ENCODE measurements around the gene RANBP9. TPM values are rescaled to one million over a fixed set of nuclear protein-coding genes. Genes with fewer than 3 reads are reported as not detected.

Gene RANBP9
- total RNA-seq, 2 experiments from 2014 or later, result 53.3 to 56.2 TPM

- H3K9me3 Mint-ChIP-seq, result no peaks in the 10 kb centered on the region
- no peak for TF ChIP-seq CTCF (IDR thresholded peaks at IDR 0.05)
- no peak for ATAC-seq
- ChIA-PET POLR2A (no interaction called here), CTCF (interaction anchor here (0.9 kb wide), 1 partner anchor 14 kb away, joined by 5 read pairs; no protein-coding TSS in a partner anchor)
- intact Hi-C loops (cut with micrococcal nuclease), result no loop called here
- peaks cover 49% of the 10 kb centered on the region for H3K36me3 Mint-ChIP-seq (ENCODE audit: low read depth)
- H3K4me3 Mint-ChIP-seq, result no peak overlapping the region
- peaks cover 44% of the 10 kb centered on the region for H3K4me1 Mint-ChIP-seq (ENCODE audit: low read depth)
- peak overlapping the region; percentile 46 for H3K27ac Mint-ChIP-seq
- H3K27me3 Mint-ChIP-seq, result no peaks in the 10 kb centered on the region
- DNase-seq, result no peak
Observed at GRCh38 chr6:13638626-13639025, 73.0 kb downstream of the RANBP9 start.

- DNase-seq (no peak), ATAC-seq (no peak)
- no peak for TF ChIP-seq CTCF (IDR thresholded peaks at IDR 0.05)
- H3K27ac Mint-ChIP-seq, result peak overlapping the region; percentile 46
- ChIA-PET CTCF (interaction anchor here (1.1 kb wide), 1 partner anchor 13 kb away, joined by 3 read pairs; no protein-coding TSS in a partner anchor), POLR2A (no interaction called here)
- H3K4me3 Mint-ChIP-seq, result no peak overlapping the region
- peaks cover 45% of the 10 kb centered on the region for H3K36me3 Mint-ChIP-seq (ENCODE audit: low read depth)
- peaks cover 38% of the 10 kb centered on the region for H3K4me1 Mint-ChIP-seq (ENCODE audit: low read depth)
- no peaks in the 10 kb centered on the region for H3K27me3 Mint-ChIP-seq
- H3K9me3 Mint-ChIP-seq, result no peaks in the 10 kb centered on the region
- intact Hi-C loops (cut with micrococcal nuclease), result no loop called here
Observed at GRCh38 chr6:13638014-13638413, 73.6 kb downstream of the RANBP9 start.

GRCh38 chr6:13635948-13636658 is 75.5 kb downstream of the RANBP9 start:
- H3K36me3 Mint-ChIP-seq (ENCODE audit: low read depth), result peaks cover 51% of the 10 kb centered on the region
- CTCF ChIA-PET, result interaction anchor here (1.0 to 4.4 kb wide), 3 partner anchors 12 to 159 kb away, joined by 3 to 27 read pairs (median 4); partner anchors contain the start of gene NOL7

GRCh38 chr6:13633343-13633742 is 78.3 kb downstream of the RANBP9 start:
- Mint-ChIP-seq H3K27ac (no peak overlapping the region), H3K4me1 (ENCODE audit: low read depth) (peaks cover 56% of the 10 kb centered on the region), H3K27me3 (no peaks in the 10 kb centered on the region), H3K9me3 (no peaks in the 10 kb centered on the region), H3K36me3 (ENCODE audit: low read depth) (peaks cover 59% of the 10 kb centered on the region), H3K4me3 (no peak overlapping the region)
- ATAC-seq, result no peak
- no peak for DNase-seq
- intact Hi-C loops (cut with micrococcal nuclease), result no loop called here
- ChIA-PET CTCF (interaction anchor here (1.1 to 4.4 kb wide), 5 partner anchors 9 to 77 kb away, joined by 3 to 27 read pairs (median 6); partner anchors contain the start of gene NOL7), POLR2A (no interaction called here)
- TF ChIP-seq CTCF (IDR thresholded peaks at IDR 0.05), result no peak

More at GRCh38 chr6:13635948-13636658, 75.5 kb downstream of the RANBP9 start:
- Mint-ChIP-seq H3K9me3 (no peaks in the 10 kb centered on the region), H3K4me3 (no peak overlapping the region), H3K4me1 (ENCODE audit: low read depth) (peaks cover 43% of the 10 kb centered on the region), H3K27ac (peak overlapping the region; percentile 76), H3K27me3 (no peaks in the 10 kb centered on the region)
- no peak for TF ChIP-seq CTCF (IDR thresholded peaks at IDR 0.05)
- POLR2A ChIA-PET, result interaction anchor here (1.0 kb wide), 1 partner anchor 76 kb away, joined by 3 read pairs; the partner anchor contains the start of gene RANBP9
- ATAC-seq, result no peak
- intact Hi-C loops (cut with micrococcal nuclease), result no loop called here
- no peak for DNase-seq

GRCh38 chr6:13630499-13630898 is 81.1 kb downstream of the RANBP9 start:
- ATAC-seq, result peak; percentile 73
- intact Hi-C loops (cut with micrococcal nuclease), result no loop called here
- H3K4me3 Mint-ChIP-seq, result no peak overlapping the region
- DNase-seq, result no peak
- CTCF ChIA-PET, result interaction anchor here (1.2 to 2.4 kb wide), 2 partner anchors 56 to 79 kb away, joined by 3 to 7 read pairs; partner anchors contain the start of gene SIRT5
- no peaks in the 10 kb centered on the region for H3K27me3 Mint-ChIP-seq
- H3K4me1 Mint-ChIP-seq (ENCODE audit: low read depth), result peaks cover 39% of the 10 kb centered on the region
- H3K9me3 Mint-ChIP-seq, result no peaks in the 10 kb centered on the region
- no peak for TF ChIP-seq CTCF (IDR thresholded peaks at IDR 0.05)
- H3K36me3 Mint-ChIP-seq (ENCODE audit: low read depth), result peaks cover 64% of the 10 kb centered on the region
- POLR2A ChIA-PET, result interaction anchor here (1.1 to 1.6 kb wide), 3 partner anchors 9 to 15 kb away, joined by 3 to 5 read pairs (median 4); no protein-coding TSS in a partner anchor
- peak overlapping the region; percentile 91 for H3K27ac Mint-ChIP-seq

All from activated CD8-positive, alpha-beta T cell treated with anti-CD3 and anti-CD28 coated beads for 36 hours (primary cell).